GM23338 (cell line): Measurements from ENCODE around the gene CPSF3. TPM values are rescaled to one million over a fixed set of nuclear protein-coding genes. Genes with fewer than 3 reads are reported as not detected.

Experiments
- ATAC-seq: fragments of 200-7000 bp; cut with Tn5 transposase; 3 replicates; pipeline ENCODE4 v1.9.1; 2020
- DNase-seq: peaks from one replicate; pipeline ENCODE4 v3.0.0-alpha.2; 2015; ENCODE audit warnings: low spot score
- H2AFZ ChIP-seq: fragments of 200-600 bp; sonication (generic); 2 replicates; pipeline ENCODE4 v1.8.0; 2016; ENCODE audit warnings: antibody characterized with exemption, mild to moderate bottlenecking, moderate library complexity
- H3F3A ChIP-seq: fragments of 200-600 bp; sonication (generic); replicated peaks from 2 replicates; pipeline ENCODE4 v1.8.0; 2017; ENCODE audit warnings: antibody characterized with exemption, mixed run types, low read depth
- H3K27ac ChIP-seq: fragments of 200-600 bp; sonication (generic); 2 replicates; pipeline ENCODE4 v1.6.1; 2016; ENCODE audit warnings: low read depth
- H3K27me3 ChIP-seq: fragments of 200-600 bp; sonication (generic); 2 replicates; pipeline ENCODE4 v1.8.0; 2016; ENCODE audit warnings: mild to moderate bottlenecking, mixed run types, moderate library complexity; ENCODE audit not compliant: insufficient read depth
- H3K36me3 ChIP-seq: fragments of 200-600 bp; sonication (generic); 2 replicates; pipeline ENCODE4 v1.8.0; 2016; ENCODE audit warnings: mild to moderate bottlenecking; ENCODE audit not compliant: insufficient read depth
- H3K4me1 ChIP-seq: fragments of 200-600 bp; sonication (generic); 2 replicates; pipeline ENCODE4 v1.8.0; 2016; ENCODE audit warnings: mild to moderate bottlenecking, moderate library complexity; ENCODE audit not compliant: insufficient read depth
- H3K4me2 ChIP-seq: fragments of 200-600 bp; sonication (generic); 2 replicates; pipeline ENCODE4 v1.7.1; 2017; ENCODE audit warnings: mixed run types
- H3K4me3 ChIP-seq: fragments of 200-600 bp; sonication (generic); 2 replicates; pipeline ENCODE4 v1.6.1; 2016; ENCODE audit warnings: mixed run types
- H3K79me2 ChIP-seq: fragments of 200-600 bp; sonication (generic); replicated peaks from 2 replicates; pipeline ENCODE4 v1.8.0; 2017; ENCODE audit warnings: mild to moderate bottlenecking; ENCODE audit not compliant: insufficient read depth
- H3K9me2 ChIP-seq: fragments of 200-600 bp; sonication (generic); 2 replicates; pipeline ENCODE4 v1.8.0; 2017; ENCODE audit not compliant: insufficient read depth
- H4K20me1 ChIP-seq: fragments of 200-600 bp; sonication (generic); replicated peaks from 2 replicates; pipeline ENCODE4 v1.8.0; 2017; ENCODE audit warnings: mild to moderate bottlenecking; ENCODE audit not compliant: insufficient read depth
- H3K27ac Mint-ChIP-seq: 2 replicates; pipeline ENCODE4 v1.8.0; 2020; ENCODE audit warnings: inconsistent platforms, mild to moderate bottlenecking, moderate library complexity, mixed read lengths
- H3K27me3 Mint-ChIP-seq: 3 replicates; pipeline ENCODE4 v1.8.0; 2022; ENCODE audit warnings: low read depth, mild to moderate bottlenecking, moderate library complexity, mixed read lengths, inconsistent platforms; ENCODE audit not compliant: insufficient read depth, poor library complexity
- H3K36me3 Mint-ChIP-seq: 3 replicates; pipeline ENCODE4 v1.8.0; 2021; ENCODE audit warnings: low read depth, mild to moderate bottlenecking, inconsistent platforms, moderate library complexity, mixed read lengths
- H3K4me1 Mint-ChIP-seq: 3 replicates; pipeline ENCODE4 v1.8.0; 2020; ENCODE audit warnings: mild to moderate bottlenecking, inconsistent platforms, mixed read lengths
- H3K4me3 Mint-ChIP-seq: 3 replicates; pipeline ENCODE4 v1.8.0; 2021; ENCODE audit warnings: moderate library complexity, mild to moderate bottlenecking, inconsistent platforms, mixed read lengths
- H3K9me3 Mint-ChIP-seq: 3 replicates; pipeline ENCODE4 v1.8.0; 2020; ENCODE audit warnings: moderate library complexity, mild to moderate bottlenecking, inconsistent platforms, mixed read lengths
- NANOG ChIP-seq: IDR thresholded peaks from 2 replicates; pipeline ENCODE4 v1.6.1; 2016; ENCODE audit warnings: antibody characterized with exemption, borderline replicate concordance
- ZNF331 ChIP-seq: fragments of 250-450 bp; sonication (Bioruptor Pico); IDR thresholded peaks from 2 replicates; pipeline ENCODE4 v1.5.0; 2020; ENCODE audit warnings: low read depth, mild to moderate bottlenecking, moderate library complexity
- polyA plus RNA-seq: library from polyadenylated mRNA; unstranded; fragments of >200 nt; fragmentation: Nextera tagmentation; extraction: Ambion mirVana; gene quantifications from 2 replicates; pipeline ENCODE4 v1.2.1, GENCODE V29; 2016
- total RNA-seq: library from RNA; depleted of rRNA; stranded (reverse); fragments of >200 nt; shearing (Covaris generic); gene quantifications from 2 replicates; pipeline ENCODE4 v1.2.3, GENCODE V29; 2014
- TF ChIP-seq, protein P1 (sequence below), 2 experiments: fragments of 200-600 bp in 1 of 2; sonication (generic) in 1 of 2; conservative IDR thresholded peaks; 2 replicates each; pipeline versions ENCODE4 v1.5.1 to v1.6.1; 2016 to 2017; ENCODE audit warnings: antibody characterized with exemption in 2 of 2, low read depth in 2 of 2, mild to moderate bottlenecking in 2 of 2, moderate library complexity in 1 of 2
- TF ChIP-seq, protein P2 (sequence below): fragments of 250-450 bp; sonication (Bioruptor Pico); IDR thresholded peaks from 2 replicates; pipeline ENCODE4 v1.5.0; 2020; ENCODE audit warnings: mild to moderate bottlenecking, moderate library complexity
- TF ChIP-seq, protein P3 (sequence below): IDR thresholded peaks from one replicate; pipeline ENCODE4 v1.6.1; 2018; ENCODE audit warnings: antibody characterized with exemption; ENCODE audit not compliant: unreplicated experiment

CPSF3 gene
- total and polyA plus RNA-seq, 2 experiments from 2014 or later, result 77.1 to 105 TPM

DNA sequence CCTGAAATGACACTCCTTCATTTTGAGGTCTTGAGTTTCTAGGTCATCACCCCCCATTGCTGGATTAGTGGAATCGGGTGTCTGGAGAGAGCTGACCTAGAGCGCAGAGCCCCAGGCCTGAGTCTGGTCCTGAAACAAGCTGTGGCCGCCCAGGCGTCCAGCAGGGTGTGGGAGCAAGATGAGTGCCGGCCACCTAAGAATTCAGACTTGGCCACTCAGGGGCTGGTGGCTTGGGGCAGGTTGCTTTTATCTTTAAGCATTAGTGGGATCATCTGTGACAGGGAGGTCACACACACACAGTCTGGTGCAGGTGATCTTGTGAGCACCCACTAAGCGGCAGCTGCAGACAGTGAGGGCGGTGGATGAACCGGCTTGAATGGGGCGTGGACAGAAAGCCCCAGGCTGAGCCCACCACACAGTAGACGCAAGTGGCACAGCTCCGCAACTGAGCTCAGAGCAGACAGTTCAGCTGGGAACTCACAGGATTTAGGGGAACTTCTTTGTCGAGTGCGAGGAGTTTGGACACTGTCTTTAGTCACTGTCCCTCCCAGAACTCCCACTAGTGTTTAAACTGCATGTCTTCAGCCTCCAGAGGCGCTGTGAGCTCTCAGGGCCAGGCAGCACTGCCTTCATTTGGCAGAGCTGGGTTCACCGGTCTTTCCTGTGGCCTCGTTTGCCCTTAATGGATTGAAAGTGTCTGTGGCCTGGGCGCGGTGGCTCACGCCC is 21.6 kb upstream of the CPSF3 start:
- Mint-ChIP-seq H3K4me1 (peaks cover 16% of the 10 kb centered on the region), H3K27ac (no peak overlapping the region), H3K9me3 (no peaks in the 10 kb centered on the region), H3K27me3 (peaks cover 3% of the 10 kb centered on the region), H3K4me3 (no peak overlapping the region), H3K36me3 (peaks cover 5% of the 10 kb centered on the region)
- Histone ChIP-seq H2AFZ (no peak overlapping the region), H3K4me3 (no peak overlapping the region), H3K27me3 (no peaks in the 10 kb centered on the region), H3K9me2 (no peaks in the 10 kb centered on the region), H3K4me1 (no peaks in the 10 kb centered on the region), H3K36me3 (no peaks in the 10 kb centered on the region; the same call in 1 of the 2 replicates), H4K20me1 (no peaks in the 10 kb centered on the region; the same call in 1 of the 2 replicates), H3K27ac (peak overlapping the region; percentile 50; the same call in 1 of the 2 replicates), H3K4me2 (no peak overlapping the region), H3F3A (no peaks in the 10 kb centered on the region), H3K79me2 (no peaks in the 10 kb centered on the region)
- TF ChIP-seq NANOG, result no peak
- TF ChIP-seq, protein P1, sequence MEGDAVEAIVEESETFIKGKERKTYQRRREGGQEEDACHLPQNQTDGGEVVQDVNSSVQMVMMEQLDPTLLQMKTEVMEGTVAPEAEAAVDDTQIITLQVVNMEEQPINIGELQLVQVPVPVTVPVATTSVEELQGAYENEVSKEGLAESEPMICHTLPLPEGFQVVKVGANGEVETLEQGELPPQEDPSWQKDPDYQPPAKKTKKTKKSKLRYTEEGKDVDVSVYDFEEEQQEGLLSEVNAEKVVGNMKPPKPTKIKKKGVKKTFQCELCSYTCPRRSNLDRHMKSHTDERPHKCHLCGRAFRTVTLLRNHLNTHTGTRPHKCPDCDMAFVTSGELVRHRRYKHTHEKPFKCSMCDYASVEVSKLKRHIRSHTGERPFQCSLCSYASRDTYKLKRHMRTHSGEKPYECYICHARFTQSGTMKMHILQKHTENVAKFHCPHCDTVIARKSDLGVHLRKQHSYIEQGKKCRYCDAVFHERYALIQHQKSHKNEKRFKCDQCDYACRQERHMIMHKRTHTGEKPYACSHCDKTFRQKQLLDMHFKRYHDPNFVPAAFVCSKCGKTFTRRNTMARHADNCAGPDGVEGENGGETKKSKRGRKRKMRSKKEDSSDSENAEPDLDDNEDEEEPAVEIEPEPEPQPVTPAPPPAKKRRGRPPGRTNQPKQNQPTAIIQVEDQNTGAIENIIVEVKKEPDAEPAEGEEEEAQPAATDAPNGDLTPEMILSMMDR (conservative IDR thresholded peaks at IDR 0.05; ENCODE audit: low read depth in 2 of 2), result peak in 1 of 2 experiments; percentile 34; a peak in 2 of 4 replicates
- peak; percentile 47 for ATAC-seq
- no peak for DNase-seq

DNA sequence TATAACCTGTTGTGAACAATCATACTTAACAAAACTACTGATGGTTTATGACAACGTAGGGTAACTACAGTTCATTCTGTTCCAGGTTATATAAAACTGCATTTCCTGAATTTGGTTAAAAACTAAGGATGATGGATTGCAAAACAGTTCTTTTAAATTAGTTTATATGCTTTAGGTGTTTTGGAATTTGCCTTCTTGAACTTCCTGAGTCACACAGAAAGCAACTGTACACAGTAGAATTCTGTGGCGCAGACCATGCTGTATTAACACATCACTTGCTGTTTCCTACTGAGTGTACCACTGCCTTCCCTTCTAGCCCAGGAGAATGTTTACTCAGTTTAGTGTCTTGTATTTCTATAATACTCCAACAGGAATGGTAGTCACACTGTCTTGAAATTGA is 19.5 kb upstream of the CPSF3 start:
- Histone ChIP-seq H3K9me2 (no peaks in the 10 kb centered on the region), H2AFZ (no peak overlapping the region), H3F3A (0 out of 2 replicates have a peak, but pooled peaks cover 3% of the 10 kb centered on the region), H4K20me1 (peaks cover 3% of the 10 kb centered on the region; the same call in 1 of the 2 replicates), H3K27me3 (no peaks in the 10 kb centered on the region), H3K4me1 (no peaks in the 10 kb centered on the region), H3K79me2 (no peaks in the 10 kb centered on the region), H3K4me3 (no peak overlapping the region), H3K4me2 (no peak overlapping the region), H3K36me3 (no peaks in the 10 kb centered on the region; the same call in 1 of the 2 replicates), H3K27ac (no peak overlapping the region)
- Mint-ChIP-seq H3K4me1 (peaks cover 16% of the 10 kb centered on the region), H3K27me3 (peaks cover 10% of the 10 kb centered on the region), H3K27ac (no peak overlapping the region), H3K36me3 (peaks cover 6% of the 10 kb centered on the region; the same call in 2 of the 3 replicates), H3K9me3 (no peaks in the 10 kb centered on the region), H3K4me3 (no peak overlapping the region)
- no peak for DNase-seq
- ATAC-seq, result no peak
- TF ChIP-seq, protein P2, sequence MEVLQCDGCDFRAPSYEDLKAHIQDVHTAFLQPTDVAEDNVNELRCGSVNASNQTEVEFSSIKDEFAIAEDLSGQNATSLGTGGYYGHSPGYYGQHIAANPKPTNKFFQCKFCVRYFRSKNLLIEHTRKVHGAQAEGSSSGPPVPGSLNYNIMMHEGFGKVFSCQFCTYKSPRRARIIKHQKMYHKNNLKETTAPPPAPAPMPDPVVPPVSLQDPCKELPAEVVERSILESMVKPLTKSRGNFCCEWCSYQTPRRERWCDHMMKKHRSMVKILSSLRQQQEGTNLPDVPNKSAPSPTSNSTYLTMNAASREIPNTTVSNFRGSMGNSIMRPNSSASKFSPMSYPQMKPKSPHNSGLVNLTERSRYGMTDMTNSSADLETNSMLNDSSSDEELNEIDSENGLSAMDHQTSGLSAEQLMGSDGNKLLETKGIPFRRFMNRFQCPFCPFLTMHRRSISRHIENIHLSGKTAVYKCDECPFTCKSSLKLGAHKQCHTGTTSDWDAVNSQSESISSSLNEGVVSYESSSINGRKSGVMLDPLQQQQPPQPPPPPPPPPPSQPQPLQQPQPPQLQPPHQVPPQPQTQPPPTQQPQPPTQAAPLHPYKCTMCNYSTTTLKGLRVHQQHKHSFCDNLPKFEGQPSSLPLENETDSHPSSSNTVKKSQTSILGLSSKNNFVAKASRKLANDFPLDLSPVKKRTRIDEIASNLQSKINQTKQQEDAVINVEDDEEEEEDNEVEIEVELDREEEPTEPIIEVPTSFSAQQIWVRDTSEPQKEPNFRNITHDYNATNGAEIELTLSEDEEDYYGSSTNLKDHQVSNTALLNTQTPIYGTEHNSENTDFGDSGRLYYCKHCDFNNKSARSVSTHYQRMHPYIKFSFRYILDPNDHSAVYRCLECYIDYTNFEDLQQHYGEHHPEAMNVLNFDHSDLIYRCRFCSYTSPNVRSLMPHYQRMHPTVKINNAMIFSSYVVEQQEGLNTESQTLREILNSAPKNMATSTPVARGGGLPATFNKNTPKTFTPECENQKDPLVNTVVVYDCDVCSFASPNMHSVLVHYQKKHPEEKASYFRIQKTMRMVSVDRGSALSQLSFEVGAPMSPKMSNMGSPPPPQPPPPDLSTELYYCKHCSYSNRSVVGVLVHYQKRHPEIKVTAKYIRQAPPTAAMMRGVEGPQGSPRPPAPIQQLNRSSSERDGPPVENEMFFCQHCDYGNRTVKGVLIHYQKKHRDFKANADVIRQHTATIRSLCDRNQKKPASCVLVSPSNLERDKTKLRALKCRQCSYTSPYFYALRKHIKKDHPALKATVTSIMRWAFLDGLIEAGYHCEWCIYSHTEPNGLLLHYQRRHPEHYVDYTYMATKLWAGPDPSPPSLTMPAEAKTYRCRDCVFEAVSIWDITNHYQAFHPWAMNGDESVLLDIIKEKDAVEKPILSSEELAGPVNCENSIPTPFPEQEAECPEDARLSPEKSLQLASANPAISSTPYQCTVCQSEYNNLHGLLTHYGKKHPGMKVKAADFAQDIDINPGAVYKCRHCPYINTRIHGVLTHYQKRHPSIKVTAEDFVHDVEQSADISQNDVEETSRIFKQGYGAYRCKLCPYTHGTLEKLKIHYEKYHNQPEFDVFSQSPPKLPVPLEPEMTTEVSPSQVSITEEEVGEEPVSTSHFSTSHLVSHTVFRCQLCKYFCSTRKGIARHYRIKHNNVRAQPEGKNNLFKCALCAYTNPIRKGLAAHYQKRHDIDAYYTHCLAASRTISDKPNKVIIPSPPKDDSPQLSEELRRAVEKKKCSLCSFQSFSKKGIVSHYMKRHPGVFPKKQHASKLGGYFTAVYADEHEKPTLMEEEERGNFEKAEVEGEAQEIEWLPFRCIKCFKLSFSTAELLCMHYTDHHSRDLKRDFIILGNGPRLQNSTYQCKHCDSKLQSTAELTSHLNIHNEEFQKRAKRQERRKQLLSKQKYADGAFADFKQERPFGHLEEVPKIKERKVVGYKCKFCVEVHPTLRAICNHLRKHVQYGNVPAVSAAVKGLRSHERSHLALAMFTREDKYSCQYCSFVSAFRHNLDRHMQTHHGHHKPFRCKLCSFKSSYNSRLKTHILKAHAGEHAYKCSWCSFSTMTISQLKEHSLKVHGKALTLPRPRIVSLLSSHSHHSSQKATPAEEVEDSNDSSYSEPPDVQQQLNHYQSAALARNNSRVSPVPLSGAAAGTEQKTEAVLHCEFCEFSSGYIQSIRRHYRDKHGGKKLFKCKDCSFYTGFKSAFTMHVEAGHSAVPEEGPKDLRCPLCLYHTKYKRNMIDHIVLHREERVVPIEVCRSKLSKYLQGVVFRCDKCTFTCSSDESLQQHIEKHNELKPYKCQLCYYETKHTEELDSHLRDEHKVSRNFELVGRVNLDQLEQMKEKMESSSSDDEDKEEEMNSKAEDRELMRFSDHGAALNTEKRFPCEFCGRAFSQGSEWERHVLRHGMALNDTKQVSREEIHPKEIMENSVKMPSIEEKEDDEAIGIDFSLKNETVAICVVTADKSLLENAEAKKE (CRISPR knock-in tag), result no peak
- TF ChIP-seq, protein P3, sequence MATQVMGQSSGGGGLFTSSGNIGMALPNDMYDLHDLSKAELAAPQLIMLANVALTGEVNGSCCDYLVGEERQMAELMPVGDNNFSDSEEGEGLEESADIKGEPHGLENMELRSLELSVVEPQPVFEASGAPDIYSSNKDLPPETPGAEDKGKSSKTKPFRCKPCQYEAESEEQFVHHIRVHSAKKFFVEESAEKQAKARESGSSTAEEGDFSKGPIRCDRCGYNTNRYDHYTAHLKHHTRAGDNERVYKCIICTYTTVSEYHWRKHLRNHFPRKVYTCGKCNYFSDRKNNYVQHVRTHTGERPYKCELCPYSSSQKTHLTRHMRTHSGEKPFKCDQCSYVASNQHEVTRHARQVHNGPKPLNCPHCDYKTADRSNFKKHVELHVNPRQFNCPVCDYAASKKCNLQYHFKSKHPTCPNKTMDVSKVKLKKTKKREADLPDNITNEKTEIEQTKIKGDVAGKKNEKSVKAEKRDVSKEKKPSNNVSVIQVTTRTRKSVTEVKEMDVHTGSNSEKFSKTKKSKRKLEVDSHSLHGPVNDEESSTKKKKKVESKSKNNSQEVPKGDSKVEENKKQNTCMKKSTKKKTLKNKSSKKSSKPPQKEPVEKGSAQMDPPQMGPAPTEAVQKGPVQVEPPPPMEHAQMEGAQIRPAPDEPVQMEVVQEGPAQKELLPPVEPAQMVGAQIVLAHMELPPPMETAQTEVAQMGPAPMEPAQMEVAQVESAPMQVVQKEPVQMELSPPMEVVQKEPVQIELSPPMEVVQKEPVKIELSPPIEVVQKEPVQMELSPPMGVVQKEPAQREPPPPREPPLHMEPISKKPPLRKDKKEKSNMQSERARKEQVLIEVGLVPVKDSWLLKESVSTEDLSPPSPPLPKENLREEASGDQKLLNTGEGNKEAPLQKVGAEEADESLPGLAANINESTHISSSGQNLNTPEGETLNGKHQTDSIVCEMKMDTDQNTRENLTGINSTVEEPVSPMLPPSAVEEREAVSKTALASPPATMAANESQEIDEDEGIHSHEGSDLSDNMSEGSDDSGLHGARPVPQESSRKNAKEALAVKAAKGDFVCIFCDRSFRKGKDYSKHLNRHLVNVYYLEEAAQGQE, result no peak
- TF ChIP-seq, protein P1 (conservative IDR thresholded peaks at IDR 0.05; ENCODE audit: low read depth in 2 of 2), result no peak
- no peak for TF ChIP-seq NANOG
- no peak for TF ChIP-seq ZNF331 (CRISPR knock-in tag)
